Gastrocnemius medialis (tissue), 4 donors: Measurements from ENCODE around the gene VLDLR. TPM values are rescaled to one million over a fixed set of nuclear protein-coding genes. Genes with fewer than 3 reads are reported as not detected.

Source experiments
- ATAC-seq, 2 donors: fragments of 150-250 bp; one replicate each; pipeline ENCODE4 v1.9.1; 2016
- DNase-seq, 2 donors: peaks; one replicate each; pipeline ENCODE4 v3.0.0-alpha.2; 2019
- H3K27ac ChIP-seq, 4 donors: fragments of 200-600 bp; sonication (generic); 1 replicate in 1 of 4; 2 replicates in 3 of 4; pipeline ENCODE4 v1.5.1; 2016 to 2018; ENCODE audit warnings: mild to moderate bottlenecking in 2 of 4, moderate library complexity in 1 of 4
- H3K27me3 ChIP-seq, 3 donors: fragments of 200-600 bp; sonication (generic) in 2 of 3; 1 replicate in 1 of 3; 2 replicates in 2 of 3; pipeline versions ENCODE4 v1.5.1 to v1.6.0; 2016 to 2019; ENCODE audit warnings: mild to moderate bottlenecking in 1 of 3, moderate library complexity in 1 of 3
- H3K36me3 ChIP-seq, 2 donors: fragments of 200-600 bp; sonication (generic) in 1 of 2; one replicate each; pipeline ENCODE4 v1.5.1; 2017 to 2018
- H3K4me1 ChIP-seq, 2 donors: fragments of 200-600 bp; sonication (generic) in 1 of 2; one replicate each; pipeline ENCODE4 v1.5.1; 2016 to 2017; ENCODE audit warnings: mild to moderate bottlenecking in 2 of 2
- H3K4me3 ChIP-seq, 4 donors: fragments of 200-600 bp; sonication (generic) in 3 of 4; 1 replicate in 1 of 4; 2 replicates in 3 of 4; pipeline ENCODE4 v1.5.1; 2016 to 2019; ENCODE audit warnings: mild to moderate bottlenecking in 2 of 4
- H3K9me3 ChIP-seq, 3 donors: fragments of 200-600 bp; sonication (generic) in 2 of 3; 1 replicate in 1 of 3; 2 replicates in 2 of 3; pipeline ENCODE4 v1.5.1; 2016 to 2019
- CTCF ChIP-seq, 5 experiments: fragments of 450-650 bp in 3 of 5; fragments of 200-600 bp in 2 of 5; sonication (generic) in 2 of 5; IDR thresholded peaks in 4 of 5; conservative IDR thresholded peaks in 1 of 5; 1 replicate in 4 of 5; 2 replicates in 1 of 5; pipeline ENCODE4 v1.5.1; 2016 to 2019; ENCODE audit warnings: antibody characterized with exemption in 5 of 5, mild to moderate bottlenecking in 3 of 5, moderate library complexity in 3 of 5
- POLR2A ChIP-seq, 2 donors: fragments of 450-650 bp; IDR thresholded peaks; one replicate each; pipeline ENCODE4 v1.6.1; 2017; ENCODE audit warnings: antibody characterized with exemption in 2 of 2, mild to moderate bottlenecking in 2 of 2, moderate library complexity in 2 of 2
- in situ Hi-C, 4 donors: fragments of 200-750 bp; cut with MboI; loops; one replicate each; pipeline versions ENCODE4 v1.15.0 to v1.8.0; 2017; ENCODE audit warnings: low sequenced_read_pairs in 4 of 4
- intact Hi-C: fragments of 100-400 bp; cut with DNase I; formaldehyde crosslinking; loops from one replicate; pipeline ENCODE4 v1.15.1; 2023; ENCODE audit warnings: low total_unique reads
- total RNA-seq, 4 donors: library from RNA; depleted of rRNA; stranded (reverse); fragments of >200 nt; gene quantifications; one replicate each; pipeline versions ENCODE4 v1.1.0 to v1.2.3, GENCODE V29; 2016

VLDLR gene
- total RNA-seq, 4 donors from 2014 or later: 13.6 to 19.6 (median 16.9) TPM

GRCh38 chr9:2662496-2662895 lies 40.9 kb downstream of the VLDLR start:
- in situ Hi-C loops: no loop called here
- ATAC-seq (peak in 1 of 2 donors; percentile 45), DNase-seq (peak in 1 of 2 donors; percentile 40)
- no peaks in the 10 kb centered on the region for H3K27me3 ChIP-seq
- H3K36me3 ChIP-seq: no peaks in the 10 kb centered on the region
- TF ChIP-seq CTCF (IDR thresholded peaks at IDR 0.05 in 4 of 5, conservative IDR thresholded peaks at IDR 0.05 in 1 of 5) (peak in 3 of 5 experiments; percentile 24 to 33 (median 26)), POLR2A (IDR thresholded peaks at IDR 0.05) (no peak)
- H3K4me3 ChIP-seq: no peak overlapping the region
- peaks cover 29 to 43% of the 10 kb centered on the region in 2 donors for H3K4me1 ChIP-seq
- no peaks in the 10 kb centered on the region for H3K9me3 ChIP-seq
- intact Hi-C loops: loop anchor here (2.0 to 10.0 kb wide), 3 partner anchors 38 to 508 kb away; no protein-coding TSS in a partner anchor
- H3K27ac ChIP-seq: peak overlapping the region; percentile 76 to 92 (median 86)

DNA sequence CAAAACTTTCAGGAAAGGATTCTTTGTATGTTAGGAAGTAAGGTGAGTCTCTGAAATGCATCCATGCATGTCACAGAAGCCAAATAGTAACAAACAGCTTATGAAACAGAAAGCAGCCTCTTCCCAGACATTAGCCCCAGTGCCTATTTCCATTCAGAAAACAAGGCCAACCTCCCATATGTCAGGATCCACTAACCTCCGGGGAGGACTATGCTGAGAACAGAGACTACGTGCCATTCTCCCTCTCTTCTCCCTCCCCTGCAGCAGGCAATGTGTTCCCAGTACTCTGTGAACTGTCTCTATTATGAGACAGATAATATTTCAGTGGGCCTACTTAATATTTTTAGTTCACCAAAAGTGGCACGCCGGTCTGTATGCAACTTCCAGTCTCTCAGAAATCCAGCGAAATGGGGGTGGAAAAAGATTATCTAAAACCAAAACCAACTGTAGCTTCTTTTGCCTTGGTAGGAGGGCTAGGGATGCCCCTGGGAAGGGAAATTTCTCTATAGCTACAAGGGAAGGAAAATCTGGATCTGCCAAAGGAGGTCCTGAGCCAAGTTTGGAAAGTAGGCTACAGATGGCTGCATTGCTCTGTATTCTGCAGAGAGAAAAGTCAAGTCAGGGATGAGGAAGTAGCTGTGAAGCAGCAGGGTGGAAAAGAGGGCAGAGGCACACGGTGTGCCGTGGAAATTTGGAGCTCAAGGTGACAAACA lies 42.0 kb downstream of the VLDLR start:
- ATAC-seq (peak; percentile 88 to 90), DNase-seq (peak; percentile 50 to 66)
- TF ChIP-seq CTCF (IDR thresholded peaks at IDR 0.05 in 4 of 5, conservative IDR thresholded peaks at IDR 0.05 in 1 of 5) (no peak), POLR2A (IDR thresholded peaks at IDR 0.05) (no peak)

DNA sequence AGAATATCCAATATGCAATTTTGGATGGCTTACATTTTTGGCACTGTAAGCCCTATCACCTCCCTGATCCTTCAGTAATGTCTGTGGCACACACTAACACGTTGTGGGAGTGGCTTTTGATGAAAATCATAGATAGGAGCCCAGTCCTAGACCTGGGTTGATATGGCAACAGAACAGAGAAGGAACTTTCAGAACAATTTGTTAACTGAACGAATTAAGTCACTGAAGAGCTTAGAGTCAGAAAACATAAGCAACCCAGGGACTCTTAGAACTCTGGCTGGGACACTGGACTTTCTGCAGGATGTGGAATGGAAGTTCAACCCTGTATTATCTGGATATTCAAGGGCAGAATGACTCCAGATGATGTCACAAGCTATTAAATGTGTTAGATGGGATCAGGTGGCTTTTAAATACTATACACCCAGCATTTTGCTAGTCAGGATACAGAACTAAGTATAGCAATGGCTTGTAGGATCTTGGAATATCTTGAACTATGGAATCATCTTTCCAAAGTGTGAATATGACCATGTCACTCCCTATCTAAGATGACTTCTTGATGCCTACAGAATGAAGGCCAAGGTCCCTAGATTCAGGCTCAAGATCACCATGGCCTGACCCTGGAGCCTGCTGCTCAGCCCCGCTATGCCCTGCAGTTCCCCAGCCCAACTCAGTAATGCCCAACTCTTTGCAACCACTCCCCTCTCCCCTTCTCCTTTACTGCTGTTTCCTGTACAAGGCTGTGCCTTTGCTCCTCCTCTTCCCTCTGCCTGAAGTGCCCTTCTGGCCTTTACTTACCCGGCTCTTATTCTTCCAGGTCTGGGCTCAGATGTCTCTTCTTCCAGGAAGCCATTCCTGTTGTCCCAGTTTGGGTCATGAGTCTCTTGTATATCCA lies 42.8 kb downstream of the VLDLR start:
- Histone ChIP-seq H3K27ac (peak overlapping the region; percentile 76 to 92 (median 86)), H3K9me3 (no peaks in the 10 kb centered on the region), H3K4me1 (peaks cover 29 to 42% of the 10 kb centered on the region in 2 donors), H3K27me3 (no peaks in the 10 kb centered on the region), H3K4me3 (peak overlapping the region in 3 of 4 donors; percentile 15 to 58 (median 35)), H3K36me3 (no peaks in the 10 kb centered on the region)
- no peak for DNase-seq
- TF ChIP-seq CTCF (IDR thresholded peaks at IDR 0.05 in 4 of 5, conservative IDR thresholded peaks at IDR 0.05 in 1 of 5): no peak
- no peak for TF ChIP-seq POLR2A (IDR thresholded peaks at IDR 0.05)
- peak; percentile 22 to 43 for ATAC-seq
- in situ Hi-C loops (no loop called here), intact Hi-C loops (loop anchor here (10.0 kb wide), 1 partner anchor 510 kb away; no protein-coding TSS in a partner anchor)

More for the DNA sequence above, 42.0 kb downstream of the VLDLR start:
- Histone ChIP-seq H3K27me3 (no peaks in the 10 kb centered on the region), H3K36me3 (no peaks in the 10 kb centered on the region), H3K9me3 (no peaks in the 10 kb centered on the region), H3K27ac (peak overlapping the region; percentile 76 to 92 (median 86)), H3K4me1 (peaks cover 29 to 43% of the 10 kb centered on the region in 2 donors), H3K4me3 (peak overlapping the region; percentile 15 to 58 (median 30))
- intact Hi-C loops: loop anchor here (1.0 to 10.0 kb wide), 4 partner anchors 39 to 509 kb away; no protein-coding TSS in a partner anchor
- in situ Hi-C loops: no loop called here

- no peak overlapping the region for H3K27ac ChIP-seq
- H3K27me3 ChIP-seq: no peaks in the 10 kb centered on the region
- TF ChIP-seq CTCF (IDR thresholded peaks at IDR 0.05 in 4 of 5, conservative IDR thresholded peaks at IDR 0.05 in 1 of 5) (no peak), POLR2A (IDR thresholded peaks at IDR 0.05) (no peak)
- intact Hi-C loops (loop anchor here (10.0 kb wide), 1 partner anchor 512 kb away; no protein-coding TSS in a partner anchor), in situ Hi-C loops (no loop called here)
- no peak for DNase-seq
- no peak for ATAC-seq
- no peaks in the 10 kb centered on the region for H3K36me3 ChIP-seq
- H3K4me3 ChIP-seq: no peak overlapping the region
- H3K9me3 ChIP-seq: no peaks in the 10 kb centered on the region
- peaks cover 29 to 33% of the 10 kb centered on the region in 2 donors for H3K4me1 ChIP-seq
Measured at GRCh38 chr9:2666569-2666968, 45.0 kb downstream of the VLDLR start.
